ENCODE data around the gene COL16A1.
A peak's percentile ranks its signal among the peaks of the same experiment; 100 is the strongest.

Gene COL16A1

GRCh38 chr1:31705080-31705866, 1.5 kb upstream of the COL16A1 start:
- DNase-seq, result peak; percentile 38

GRCh38 chr1:31704271-31705079, 658 bp upstream of the COL16A1 start:
- DNase-seq, result no peak

GRCh38 chr1:31702836-31703404, 897 bp downstream of the COL16A1 start:
- no peak for DNase-seq

- DNase-seq, result peak; percentile 56
Measured at GRCh38 chr1:31701091-31701736, 2.6 kb downstream of the COL16A1 start.

- no peak for DNase-seq
Measured at GRCh38 chr1:31700468-31701090, 3.2 kb downstream of the COL16A1 start.

GRCh38 chr1:31699341-31699891, 4.4 kb downstream of the COL16A1 start:
- DNase-seq, result no peak

- DNase-seq, result no peak
Measured at GRCh38 chr1:31697369-31697984, 6.3 kb downstream of the COL16A1 start.

- DNase-seq, result no peak
Measured at GRCh38 chr1:31696242-31696641, 7.6 kb downstream of the COL16A1 start.

GRCh38 chr1:31695327-31695726, 8.5 kb downstream of the COL16A1 start:
- DNase-seq, result no peak

GRCh38 chr1:31694964-31695313, 8.9 kb downstream of the COL16A1 start:
- DNase-seq, result no peak

GRCh38 chr1:31694069-31694963, 9.5 kb downstream of the COL16A1 start:
- DNase-seq, result no peak

- DNase-seq, result no peak
Measured at GRCh38 chr1:31693231-31693630, 10.6 kb downstream of the COL16A1 start.

GRCh38 chr1:31691951-31692350, 11.9 kb downstream of the COL16A1 start:
- no peak for DNase-seq

- DNase-seq, result no peak
Measured at GRCh38 chr1:31691446-31691845, 12.4 kb downstream of the COL16A1 start.

GRCh38 chr1:31690921-31691320, 12.9 kb downstream of the COL16A1 start:
- no peak for DNase-seq

- peak; percentile 49 for DNase-seq
Measured at GRCh38 chr1:31689854-31690253, 14.0 kb downstream of the COL16A1 start.

- no peak for DNase-seq
Measured at GRCh38 chr1:31689379-31689778, 14.4 kb downstream of the COL16A1 start.

- no peak for DNase-seq
Measured at GRCh38 chr1:31688233-31688918, 15.4 kb downstream of the COL16A1 start.

GRCh38 chr1:31687601-31688000, 16.2 kb downstream of the COL16A1 start:
- no peak for DNase-seq

- no peak for DNase-seq
Measured at GRCh38 chr1:31685795-31686194, 18.0 kb downstream of the COL16A1 start.
